ENCODE measurements around the gene PHTF1. TPM values are rescaled to one million over a fixed set of nuclear protein-coding genes. Genes with fewer than 3 reads are reported as not detected.

The PHTF1 gene
- total and polyA plus RNA-seq, 10 of the 15 experiments (the other 5 are each of a cell fraction or from before 2014, with no cell fraction given), result 7.8 to 37.6 (median 24.1) TPM

DNA sequence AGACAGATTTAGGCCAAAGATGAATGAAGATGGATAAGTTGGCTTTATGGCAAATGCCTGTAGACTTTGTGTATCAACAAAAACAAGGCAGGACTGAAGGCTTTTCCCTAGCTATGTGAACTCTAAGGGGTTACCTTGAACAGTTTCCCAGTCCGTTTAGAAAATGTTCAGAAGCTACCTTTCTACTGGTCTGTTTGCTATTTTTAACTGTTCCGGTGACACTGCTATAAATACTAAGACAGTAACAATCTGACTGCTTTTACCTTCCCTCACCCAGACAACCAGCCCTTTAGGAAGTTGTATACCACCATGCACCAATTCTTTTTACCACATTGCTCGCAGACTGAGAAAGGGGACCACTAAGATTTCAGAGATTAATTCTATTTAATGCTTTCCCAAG is 102.2 kb downstream of the PHTF1 start (continued):
- TF ChIP-seq RELA (IDR thresholded peaks at IDR 0.05; ENCODE audit: borderline replicate concordance, partially characterized antibody) (no peak), RUNX3 (IDR thresholded peaks at IDR 0.05; ENCODE audit: low read length) (no peak), IRF3 (IDR thresholded peaks at IDR 0.05) (no peak), YY1 (IDR thresholded peaks at IDR 0.05; ENCODE audit: low read depth, low read length) (no peak)

DNA sequence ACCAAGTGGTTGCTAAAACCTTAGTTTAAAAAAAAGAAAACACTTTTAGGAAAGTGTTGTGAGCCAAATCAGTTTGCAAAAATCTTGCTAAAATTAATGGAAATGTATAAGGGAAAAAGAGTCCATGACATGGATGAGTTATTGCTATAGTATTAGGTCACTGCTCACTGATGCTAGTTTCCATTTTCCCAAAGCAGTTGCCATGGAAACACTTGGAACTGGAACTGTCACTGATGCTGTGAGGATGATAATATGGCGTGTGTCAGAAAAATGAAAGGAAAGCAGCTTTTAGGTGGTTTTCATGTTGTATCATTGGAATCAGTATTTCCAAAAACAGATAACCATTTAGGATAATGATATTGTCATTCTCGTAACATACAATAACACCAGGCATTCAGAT is 104.4 kb downstream of the PHTF1 start:
- DNase-seq (ENCODE audit: low read depth, low spot score) (no peak), FAIRE-seq (peak; percentile 7), ATAC-seq (no peak)
- Histone ChIP-seq H3K4me1 (ENCODE audit: control insufficient read depth, insufficient read depth, low read length) (no peaks in the 10 kb centered on the region), H3K9me3 (replicated peaks; ENCODE audit: control insufficient read depth, insufficient read depth, low read length) (no peaks in the 10 kb centered on the region), H4K20me1 (ENCODE audit: control insufficient read depth, insufficient read depth) (no peaks in the 10 kb centered on the region), H3K79me2 (ENCODE audit: control insufficient read depth, insufficient read depth, low read length) (no peaks in the 10 kb centered on the region), H3K9ac (ENCODE audit: control insufficient read depth, insufficient read depth, low read length) (no peak overlapping the region), H3K36me3 (ENCODE audit: control insufficient read depth in 2 of 2, insufficient read depth in 2 of 2, low read length in 1 of 2) (no peaks in the 10 kb centered on the region), H3K27me3 (replicated peaks in 1 of 2; ENCODE audit: control insufficient read depth in 2 of 2, insufficient read depth in 2 of 2, low read length in 1 of 2) (no peaks in the 10 kb centered on the region), H3K4me2 (ENCODE audit: control insufficient read depth, insufficient read depth) (no peak overlapping the region), H2AFZ (ENCODE audit: control insufficient read depth, low read depth, low read length) (no peak overlapping the region), H3K27ac (ENCODE audit: control insufficient read depth, insufficient read depth) (no peak overlapping the region), H3K4me3 (no peak overlapping the region)
- intact Hi-C loops (cut with micrococcal nuclease; ENCODE audit: unreplicated experiment), result no loop called here
- WGBS (ENCODE audit: insufficient coverage, insufficient replicate concordance, low lambda C conversion rate, missing lambda C conversion rate), result 94% methylated on average over 2 of the region's 2 CpGs
- ChIA-PET POLR2A (no interaction called here), SMC1A (ENCODE audit: uncharacterized antibody, unreplicated experiment) (no interaction called here), CTCF (interaction anchor here (1.3 kb wide), 1 partner anchor 582 kb away, joined by 4 read pairs; the partner anchor contains the start of gene LRIG2), RAD21 (ENCODE audit: unreplicated experiment) (no interaction called here)
- in situ Hi-C loops (cut with MboI), result no loop called here
- no peak for TF ChIP-seq KAT2A (conservative IDR thresholded peaks at IDR 0.05; ENCODE audit: control insufficient read depth, low read depth, low read length)
- TF ChIP-seq ZNF24 (IDR thresholded peaks at IDR 0.05), result no peak
- TF ChIP-seq BRCA1 (IDR thresholded peaks at IDR 0.05; ENCODE audit: low read depth, low read length), result no peak
- TF ChIP-seq PAX8 (IDR thresholded peaks at IDR 0.05), result no peak
- TF ChIP-seq STAT3 (IDR thresholded peaks at IDR 0.05; ENCODE audit: low read depth, low read length), result no peak
- TF ChIP-seq STAT1 (conservative IDR thresholded peaks at IDR 0.05), result no peak
- TF ChIP-seq CREB1 (IDR thresholded peaks at IDR 0.05; ENCODE audit: low read depth), result no peak
- no peak for TF ChIP-seq JUND (IDR thresholded peaks at IDR 0.05; ENCODE audit: low read depth, low read length)
- TF ChIP-seq HDAC2 (IDR thresholded peaks at IDR 0.05), result no peak
- no peak for TF ChIP-seq CREM (IDR thresholded peaks at IDR 0.05; ENCODE audit: low read depth)
- BruUV-seq (replicated peaks), result no TSS peak
